Measurements from ENCODE around the gene LMOD3. TPM values are rescaled to one million over a fixed set of nuclear protein-coding genes. Genes with fewer than 3 reads are reported as not detected.

LMOD3 gene
- total RNA-seq, 1 experiment from 2014 or later: not detected

DNA sequence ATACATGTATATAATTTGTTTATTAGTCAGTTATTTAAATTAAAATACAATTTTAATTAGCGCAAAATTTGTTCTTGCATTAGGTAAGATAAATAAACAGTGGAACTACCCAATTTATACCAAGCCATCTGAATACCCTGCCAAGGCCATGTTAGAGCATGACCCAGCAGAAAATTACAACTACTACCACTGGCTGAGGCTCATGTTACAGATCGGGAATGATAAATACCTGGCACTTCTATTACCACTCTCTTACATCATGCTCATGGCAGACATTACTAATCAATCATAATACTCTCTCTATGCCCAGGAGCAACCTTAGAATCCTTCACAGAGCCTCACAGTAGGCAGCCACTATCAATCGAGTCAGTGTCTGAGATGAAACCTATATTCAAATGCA is 21.2 kb upstream of the LMOD3 start:
- POLR2A ChIA-PET: no interaction called here
- Histone ChIP-seq H3K27ac (ENCODE audit: low read length) (no peak overlapping the region), H3K36me3 (ENCODE audit: control insufficient read depth, insufficient read depth, low read length) (no peaks in the 10 kb centered on the region), H3K4me3 (ENCODE audit: low read depth in 2 of 2, low read length in 2 of 2) (no peak overlapping the region), H3K9me3 (ENCODE audit: control insufficient read depth, insufficient read depth, low read depth, low read length) (no peaks in the 10 kb centered on the region), H3K4me1 (ENCODE audit: control insufficient read depth, insufficient read depth, low read length) (no peaks in the 10 kb centered on the region), H3K27me3 (ENCODE audit: control insufficient read depth, insufficient read depth, low read length) (no peaks in the 10 kb centered on the region)
- intact Hi-C loops (cut with micrococcal nuclease; ENCODE audit: unreplicated experiment) (no loop called here), in situ Hi-C loops (cut with HindIII; ENCODE audit: low pct_unique_long_range_greater_than_20kb, low sequenced_read_pairs) (no loop called here)
- no peak for TF ChIP-seq CTCF (IDR thresholded peaks at IDR 0.05)
- no peak for TF ChIP-seq POLR2AphosphoS5 (IDR thresholded peaks at IDR 0.05; ENCODE audit: low read depth, low read length)
- no peak for TF ChIP-seq REST (IDR thresholded peaks at IDR 0.05; ENCODE audit: insufficient read depth in 1 of 2, low read depth in 2 of 2, low read length in 1 of 2)
- TF ChIP-seq TCF7L2 (IDR thresholded peaks at IDR 0.05; ENCODE audit: low read depth, low read length): no peak
- no peak for TF ChIP-seq SIN3A (IDR thresholded peaks at IDR 0.05; ENCODE audit: borderline replicate concordance, insufficient read depth, low read depth, low read length)
- CTCF ChIA-PET: no interaction called here
- BruUV-seq (replicated peaks): no TSS peak
- no peak for ATAC-seq
- no peak for DNase-seq (ENCODE audit: low read depth, low spot score)

- ChIA-PET CTCF (no interaction called here), POLR2A (no interaction called here)
- Histone ChIP-seq H3K27me3 (ENCODE audit: control insufficient read depth, insufficient read depth, low read length) (no peaks in the 10 kb centered on the region), H3K4me1 (ENCODE audit: control insufficient read depth, insufficient read depth, low read length) (no peaks in the 10 kb centered on the region), H3K4me3 (ENCODE audit: low read depth in 2 of 2, low read length in 2 of 2) (no peak overlapping the region), H3K27ac (ENCODE audit: low read length) (no peak overlapping the region), H3K36me3 (ENCODE audit: control insufficient read depth, insufficient read depth, low read length) (no peaks in the 10 kb centered on the region), H3K9me3 (ENCODE audit: control insufficient read depth, insufficient read depth, low read depth, low read length) (no peaks in the 10 kb centered on the region)
- in situ Hi-C loops (cut with HindIII; ENCODE audit: low pct_unique_long_range_greater_than_20kb, low sequenced_read_pairs) (no loop called here), intact Hi-C loops (cut with micrococcal nuclease; ENCODE audit: unreplicated experiment) (no loop called here)
- TF ChIP-seq CTCF (IDR thresholded peaks at IDR 0.05): no peak
- TF ChIP-seq POLR2AphosphoS5 (IDR thresholded peaks at IDR 0.05; ENCODE audit: low read depth, low read length): no peak
- no peak for TF ChIP-seq SIN3A (IDR thresholded peaks at IDR 0.05; ENCODE audit: borderline replicate concordance, insufficient read depth, low read depth, low read length)
- no peak for TF ChIP-seq REST (IDR thresholded peaks at IDR 0.05; ENCODE audit: insufficient read depth in 1 of 2, low read depth in 2 of 2, low read length in 1 of 2)
- no peak for TF ChIP-seq TCF7L2 (IDR thresholded peaks at IDR 0.05; ENCODE audit: low read depth, low read length)
- ATAC-seq (no peak), DNase-seq (ENCODE audit: low read depth, low spot score) (no peak)
- BruUV-seq (replicated peaks): no TSS peak
Measured at GRCh38 chr3:69142797-69143454, 20.5 kb upstream of the LMOD3 start.
